B cell (primary cell): ENCODE results near the gene CERCAM. TPM values are rescaled to one million over a fixed set of nuclear protein-coding genes. Genes with fewer than 3 reads are reported as not detected.

Source experiments
- ATAC-seq: fragments of 200-7000 bp; cut with Tn5 transposase; one replicate; pipeline ENCODE4 v1.10.0; 2021; ENCODE audit warnings: low read depth, mild to moderate bottlenecking, moderate number of reproducible peaks, moderate library complexity
- CTCF ChIA-PET: fragments of 350-600 bp; sonication (Branson Sonifier 250); formaldehyde crosslinking; loops from one replicate; lab custom pipeline; 2021; ENCODE audit warnings: antibody characterized with exemption, inconsistent platforms; lab: Charles Lee
- POLR2A ChIA-PET: fragments of 350-600 bp; sonication (Branson Sonifier 250); formaldehyde crosslinking; loops from one replicate; lab custom pipeline; 2021; ENCODE audit warnings: antibody characterized with exemption; lab: Charles Lee
- DNase-seq: peaks from one replicate; pipeline ENCODE4 v3.0.0; 2013
- H2AFZ ChIP-seq: 2 replicates; pipeline ENCODE4 v1.6.1; 2012; ENCODE audit warnings: mild to moderate bottlenecking, low read depth, low read length; ENCODE audit not compliant: insufficient read depth, poor library complexity, severe bottlenecking
- H3K27ac ChIP-seq, 2 donors: 1 replicate in 1 of 2; 2 replicates in 1 of 2; pipeline ENCODE4 v1.5.1; 2012 to 2013; ENCODE audit warnings: low read length in 2 of 2, mild to moderate bottlenecking in 2 of 2, moderate library complexity in 1 of 2
- H3K27me3 ChIP-seq, 4 experiments: fragments of 200-600 bp in 1 of 4; sonication (generic) in 1 of 4; replicated peaks in 1 of 4; 1 replicate in 2 of 4; 2 replicates in 2 of 4; pipeline versions ENCODE4 v1.6.1 to v1.7.0; 2013 to 2016; ENCODE audit warnings: low read length in 3 of 4, mild to moderate bottlenecking in 2 of 4, mixed read lengths in 1 of 4, moderate library complexity in 1 of 4; ENCODE audit not compliant: insufficient read depth in 4 of 4, control insufficient read depth in 3 of 4; ENCODE audit errors: control extremely low read depth in 1 of 4
- H3K36me3 ChIP-seq, 2 experiments: replicated peaks in 1 of 2; 1 replicate in 1 of 2; 2 replicates in 1 of 2; pipeline versions ENCODE4 v1.6.1 to v1.7.1; 2013; ENCODE audit warnings: low read length in 1 of 2; ENCODE audit not compliant: insufficient read depth in 2 of 2, control insufficient read depth in 1 of 2; ENCODE audit errors: control extremely low read depth in 1 of 2, extremely low read depth in 1 of 2
- H3K4me1 ChIP-seq, 2 donors: fragments of 200-600 bp in 1 of 2; sonication (generic) in 1 of 2; 1 replicate in 1 of 2; 2 replicates in 1 of 2; pipeline versions ENCODE4 v1.5.1 to v1.6.1; 2013 to 2017; ENCODE audit warnings: low read length in 2 of 2; ENCODE audit not compliant: control insufficient read depth in 2 of 2, insufficient read depth in 2 of 2
- H3K4me2 ChIP-seq: replicated peaks from 2 replicates; pipeline ENCODE3; 2012; ENCODE audit warnings: mild to moderate bottlenecking, low read depth, low read length; ENCODE audit not compliant: poor library complexity, severe bottlenecking
- H3K4me3 ChIP-seq, 5 experiments: fragments of 200-600 bp in 1 of 5; sonication (generic) in 1 of 5; 1 replicate in 3 of 5; 2 replicates in 2 of 5; pipeline versions ENCODE4 v1.5.1 to v1.7.0; 2011 to 2016; ENCODE audit warnings: low read length in 4 of 5, mild to moderate bottlenecking in 4 of 5, low read depth in 2 of 5, control low read depth in 1 of 5, moderate library complexity in 1 of 5; ENCODE audit not compliant: insufficient read depth in 1 of 5; ENCODE audit errors: control extremely low read depth in 1 of 5, extremely low read depth in 1 of 5
- H3K79me2 ChIP-seq: fragments of 200-600 bp; sonication (generic); one replicate; pipeline ENCODE4 v1.6.0; 2016; ENCODE audit warnings: low read length; ENCODE audit not compliant: control insufficient read depth, insufficient read depth
- H3K9ac ChIP-seq: fragments of 200-600 bp; sonication (generic); 2 replicates; pipeline ENCODE4 v1.6.1; 2017; ENCODE audit warnings: mild to moderate bottlenecking, low read length, moderate library complexity
- H3K9me3 ChIP-seq, 3 donors: one replicate each; pipeline versions ENCODE4 v1.6.1 to v1.7.1; 2013; ENCODE audit warnings: low read length in 2 of 3; ENCODE audit not compliant: control insufficient read depth in 2 of 3, insufficient read depth in 1 of 3; ENCODE audit errors: control extremely low read depth in 1 of 3
- H4K20me1 ChIP-seq: 2 replicates; pipeline ENCODE4 v1.6.0; 2012; ENCODE audit warnings: mild to moderate bottlenecking, low read length; ENCODE audit not compliant: insufficient read depth, control insufficient read depth, poor library complexity, severe bottlenecking
- H3K27ac Mint-ChIP-seq: one replicate; pipeline ENCODE4 v1.8.0; 2021; ENCODE audit warnings: mixed read lengths
- H3K27me3 Mint-ChIP-seq: one replicate; pipeline ENCODE4 v1.8.0; 2021; ENCODE audit warnings: mixed read lengths
- H3K4me1 Mint-ChIP-seq: one replicate; pipeline ENCODE4 v1.8.0; 2021; ENCODE audit warnings: mixed read lengths
- H3K4me3 Mint-ChIP-seq: one replicate; pipeline ENCODE4 v1.8.0; 2021; ENCODE audit warnings: mixed read lengths
- H3K9me3 Mint-ChIP-seq: one replicate; pipeline ENCODE4 v1.8.0; 2022; ENCODE audit warnings: mixed read lengths; ENCODE audit not compliant: insufficient read depth
- CTCF ChIP-seq: fragments of 200-600 bp; IDR thresholded peaks from one replicate; pipeline ENCODE4 v1.8.0; 2022; ENCODE audit warnings: antibody characterized with exemption, mild to moderate bottlenecking
- EZH2 ChIP-seq: IDR thresholded peaks from 2 replicates; pipeline ENCODE4 v1.6.1; 2012; ENCODE audit warnings: borderline replicate concordance, low read depth, mild to moderate bottlenecking, moderate library complexity, low read length; ENCODE audit not compliant: insufficient read depth, poor library complexity, severe bottlenecking
- WGBS: methylation state at CpG from one replicate; pipeline ENCODE4 v1.1.5; 2013; ENCODE audit warnings: missing lambda C conversion rate; ENCODE audit not compliant: insufficient coverage; 5-methylcytosine and 5-hydroxymethylcytosine counted together
- intact Hi-C: fragments of 100-400 bp; cut with micrococcal nuclease; formaldehyde crosslinking; loops from one replicate; pipeline ENCODE4 v1.10.0; 2022
- polyA plus RNA-seq: library from polyadenylated mRNA; depleted of rRNA; stranded (reverse); fragments of >200 nt; gene quantifications from 2 replicates; pipeline ENCODE4 v1.2.3, GENCODE V29; 2012
- total RNA-seq, 2 donors: library from RNA; stranded (reverse); fragments of 120-200 nt in 1 of 2; gene quantifications; 1 replicate in 1 of 2; 2 replicates in 1 of 2; pipeline versions ENCODE4 v1.2.3 to v1.2.4, GENCODE V29; 2013 to 2022

The CERCAM gene
- total and polyA plus RNA-seq, 2 donors (not counting 1 experiment from before 2014, with no cell fraction given): 2.4 to 3.8 TPM

DNA sequence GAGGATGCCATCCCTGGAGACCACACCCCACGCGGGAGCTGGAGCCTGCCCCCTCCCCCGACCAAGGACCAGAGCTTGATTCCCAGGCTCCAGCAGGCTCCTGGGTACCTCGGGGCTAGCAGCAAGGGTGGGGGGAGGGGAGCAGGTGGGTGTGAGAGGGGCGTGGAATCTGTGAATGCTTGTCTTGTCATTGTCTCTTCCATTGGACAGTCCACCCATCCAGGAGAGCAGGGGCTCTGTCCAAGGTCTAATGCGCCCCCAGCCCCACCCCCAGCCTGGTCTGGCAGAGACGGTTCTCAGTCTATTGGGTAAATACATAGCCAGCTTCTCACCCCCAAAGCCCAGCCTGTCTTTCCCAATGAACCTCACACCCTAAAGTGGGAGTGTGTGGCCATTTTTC is 26.7 kb upstream of the CERCAM start:
- intact Hi-C loops: no loop called here
- no peak overlapping the region for H3K4me3 ChIP-seq
- peaks cover 0 to 28% of the 10 kb centered on the region in 2 experiments for H3K36me3 ChIP-seq
- H3K4me2 ChIP-seq: no peak overlapping the region
- no peaks in the 10 kb centered on the region for H3K79me2 ChIP-seq
- WGBS: 76% methylated on average over 2 of the region's 7 CpGs
- ATAC-seq (no peak), DNase-seq (no peak)
- H3K4me3 Mint-ChIP-seq: no peak overlapping the region
- no peak overlapping the region for H2AFZ ChIP-seq
- ChIA-PET CTCF (interaction anchor here (1.3 kb wide), 1 partner anchor 26 kb away, joined by 5 read pairs; the partner anchor contains the start of gene CERCAM), POLR2A (interaction anchor here (1.0 kb wide), 1 partner anchor 23 kb away, joined by 3 read pairs; the partner anchor contains the start of gene URM1)
- H3K9ac ChIP-seq: no peak overlapping the region
- H3K4me1 ChIP-seq: no peaks in the 10 kb centered on the region
- no peaks in the 10 kb centered on the region for H4K20me1 ChIP-seq
- no peaks in the 10 kb centered on the region for H3K27me3 Mint-ChIP-seq
- no peaks in the 10 kb centered on the region for H3K9me3 ChIP-seq
- TF ChIP-seq EZH2 (no peak), CTCF (no peak)
- H3K27ac ChIP-seq: no peak overlapping the region
- H3K9me3 Mint-ChIP-seq: no peaks in the 10 kb centered on the region
- no peaks in the 10 kb centered on the region for H3K27me3 ChIP-seq
- H3K4me1 Mint-ChIP-seq: peaks cover 3% of the 10 kb centered on the region
- no peak overlapping the region for H3K27ac Mint-ChIP-seq

DNA sequence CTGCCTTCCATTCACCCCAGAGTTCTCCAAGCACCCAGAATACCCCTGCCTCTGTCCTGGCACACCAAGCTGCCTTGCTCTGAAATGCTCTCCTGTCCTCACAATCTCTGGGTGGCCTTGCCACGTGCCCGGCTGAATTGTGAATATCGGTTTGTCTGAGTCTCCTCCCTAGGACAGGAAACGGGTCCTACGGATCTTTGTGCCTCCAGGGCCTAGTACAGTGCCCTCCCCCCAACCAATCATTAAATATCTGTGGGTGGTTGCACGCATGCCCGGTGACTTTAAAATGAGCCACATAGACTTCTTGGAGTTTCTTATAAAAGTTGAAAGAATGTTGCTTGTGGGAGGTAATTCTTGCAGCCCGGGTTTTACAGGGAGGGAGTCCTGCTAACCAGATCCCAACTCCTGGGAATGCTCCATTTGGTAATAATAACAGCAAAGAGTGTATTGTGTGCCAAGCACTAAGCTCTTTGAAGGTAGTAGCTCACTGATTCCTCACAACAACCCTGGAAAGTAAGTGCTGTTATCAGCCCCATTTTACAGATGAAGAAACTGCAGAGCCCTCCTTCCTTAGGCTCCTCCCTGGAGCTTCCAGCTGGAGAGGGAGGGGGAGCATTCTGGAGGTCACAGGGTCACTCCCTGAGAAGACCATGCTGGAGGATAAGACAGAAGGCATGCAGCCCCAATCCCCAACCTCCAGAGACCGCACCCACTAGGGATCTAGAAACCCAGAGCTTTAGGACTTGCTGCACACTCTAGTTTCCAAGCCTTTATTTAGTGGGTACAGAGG is 26.1 kb upstream of the CERCAM start:
- POLR2A ChIA-PET: interaction anchor here (1.0 kb wide), 1 partner anchor 23 kb away, joined by 3 read pairs; the partner anchor contains the start of gene URM1
- intact Hi-C loops: no loop called here
- Histone ChIP-seq H3K9ac (no peak overlapping the region), H3K36me3 (peaks cover 0 to 22% of the 10 kb centered on the region in 2 experiments), H3K79me2 (no peaks in the 10 kb centered on the region), H3K27ac (no peak overlapping the region), H3K9me3 (no peaks in the 10 kb centered on the region), H3K4me2 (no peak overlapping the region), H3K4me3 (no peak overlapping the region), H4K20me1 (no peaks in the 10 kb centered on the region), H3K4me1 (no peaks in the 10 kb centered on the region), H3K27me3 (no peaks in the 10 kb centered on the region), H2AFZ (no peak overlapping the region)
- ATAC-seq: no peak
- DNase-seq: no peak
- TF ChIP-seq CTCF (no peak), EZH2 (no peak)
- H3K4me1 Mint-ChIP-seq: peaks cover 3% of the 10 kb centered on the region
- no peaks in the 10 kb centered on the region for H3K27me3 Mint-ChIP-seq
- no peaks in the 10 kb centered on the region for H3K9me3 Mint-ChIP-seq
- no peak overlapping the region for H3K27ac Mint-ChIP-seq
- H3K4me3 Mint-ChIP-seq: no peak overlapping the region
- WGBS: no CpG with 5 or more reads among the region's 9 CpGs
- CTCF ChIA-PET: interaction anchor here (0.6 to 1.3 kb wide), 2 partner anchors 26 to 272 kb away, joined by 3 to 5 read pairs; partner anchors contain the start of gene CERCAM
